ENCODE results near the gene EME2. TPM values are rescaled to one million over a fixed set of nuclear protein-coding genes. Genes with fewer than 3 reads are reported as not detected.

Gene EME2
- total and polyA plus RNA-seq, 2 donors, result 6.3 to 8.1 TPM

- 93% methylated on average over 16 of the region's 16 CpGs for WGBS
- Histone ChIP-seq H3K27ac (ENCODE audit: low read depth) (no peak overlapping the region), H3K4me1 (ENCODE audit: insufficient read depth) (no peaks in the 10 kb centered on the region), H3K36me3 (ENCODE audit: insufficient read depth) (no peaks in the 10 kb centered on the region), H3K4me3 (ENCODE audit: low read depth, low read length) (no peak overlapping the region)
- DNase-seq (ENCODE audit: extremely low spot score), result no peak
These were observed 37.9 kb downstream of the EME2 start for GRCh38 chr16:1810536-1810935.

GRCh38 chr16:1812732-1813163 is 40.1 kb downstream of the EME2 start:
- H3K27ac ChIP-seq (ENCODE audit: low read depth), result no peak overlapping the region
- no peaks in the 10 kb centered on the region for H3K4me1 ChIP-seq (ENCODE audit: insufficient read depth)
- peak; percentile 25 for DNase-seq (ENCODE audit: extremely low spot score)
- no peak overlapping the region for H3K4me3 ChIP-seq (ENCODE audit: low read depth, low read length)
- WGBS, result 12% methylated on average over 17 of the region's 17 CpGs
- peaks cover 6% of the 10 kb centered on the region for H3K36me3 ChIP-seq (ENCODE audit: insufficient read depth)

GRCh38 chr16:1815461-1815860 is 42.9 kb downstream of the EME2 start:
- WGBS, result 91% methylated on average over 11 of the region's 11 CpGs
- Histone ChIP-seq H3K27ac (ENCODE audit: low read depth) (no peak overlapping the region), H3K4me3 (ENCODE audit: low read depth, low read length) (no peak overlapping the region), H3K4me1 (ENCODE audit: insufficient read depth) (no peaks in the 10 kb centered on the region), H3K36me3 (ENCODE audit: insufficient read depth) (peaks cover 8% of the 10 kb centered on the region)
- no peak for DNase-seq (ENCODE audit: extremely low spot score)

- 95% methylated on average over 40 of the region's 40 CpGs for WGBS
- H3K4me1 ChIP-seq (ENCODE audit: insufficient read depth), result no peaks in the 10 kb centered on the region
- DNase-seq (ENCODE audit: extremely low spot score), result no peak
These were observed 44.0 kb downstream of the EME2 start for GRCh38 chr16:1816396-1817275.

GRCh38 chr16:1817276-1817589 is 44.6 kb downstream of the EME2 start:
- WGBS, result 95% methylated on average over 9 of the region's 9 CpGs
- no peak for DNase-seq (ENCODE audit: extremely low spot score)
- no peak overlapping the region for H3K27ac ChIP-seq (ENCODE audit: low read depth)
- no peaks in the 10 kb centered on the region for H3K4me1 ChIP-seq (ENCODE audit: insufficient read depth)
- no peak overlapping the region for H3K4me3 ChIP-seq (ENCODE audit: low read depth, low read length)
- H3K36me3 ChIP-seq (ENCODE audit: insufficient read depth), result peaks cover 8% of the 10 kb centered on the region

More at GRCh38 chr16:1816396-1817275, 44.0 kb downstream of the EME2 start:
- no peak overlapping the region for H3K4me3 ChIP-seq (ENCODE audit: low read depth, low read length)
- H3K36me3 ChIP-seq (ENCODE audit: insufficient read depth), result peaks cover 8% of the 10 kb centered on the region
- no peak overlapping the region for H3K27ac ChIP-seq (ENCODE audit: low read depth)

GRCh38 chr16:1817716-1818115 is 45.1 kb downstream of the EME2 start:
- DNase-seq (ENCODE audit: extremely low spot score), result no peak
- Histone ChIP-seq H3K4me3 (ENCODE audit: low read depth, low read length) (no peak overlapping the region), H3K36me3 (ENCODE audit: insufficient read depth) (peaks cover 8% of the 10 kb centered on the region), H3K27ac (ENCODE audit: low read depth) (no peak overlapping the region), H3K4me1 (ENCODE audit: insufficient read depth) (no peaks in the 10 kb centered on the region)
- WGBS, result 92% methylated on average over 17 of the region's 17 CpGs

GRCh38 chr16:1818204-1818872 is 45.7 kb downstream of the EME2 start:
- no peak for DNase-seq (ENCODE audit: extremely low spot score)
- Histone ChIP-seq H3K4me3 (ENCODE audit: low read depth, low read length) (no peak overlapping the region), H3K36me3 (ENCODE audit: insufficient read depth) (peaks cover 8% of the 10 kb centered on the region), H3K27ac (ENCODE audit: low read depth) (no peak overlapping the region), H3K4me1 (ENCODE audit: insufficient read depth) (no peaks in the 10 kb centered on the region)
- WGBS, result 95% methylated on average over 27 of the region's 27 CpGs

- Histone ChIP-seq H3K36me3 (ENCODE audit: insufficient read depth) (peaks cover 8% of the 10 kb centered on the region), H3K4me3 (ENCODE audit: low read depth, low read length) (no peak overlapping the region), H3K4me1 (ENCODE audit: insufficient read depth) (no peaks in the 10 kb centered on the region), H3K27ac (ENCODE audit: low read depth) (no peak overlapping the region)
- DNase-seq (ENCODE audit: extremely low spot score), result no peak
- 96% methylated on average over 35 of the region's 35 CpGs for whole genome bisulfite sequencing
These were observed 46.4 kb downstream of the EME2 start for GRCh38 chr16:1818873-1819525.

GRCh38 chr16:1819611-1820010 is 47.0 kb downstream of the EME2 start:
- Histone ChIP-seq H3K4me1 (ENCODE audit: insufficient read depth) (no peaks in the 10 kb centered on the region), H3K4me3 (ENCODE audit: low read depth, low read length) (no peak overlapping the region), H3K36me3 (ENCODE audit: insufficient read depth) (peaks cover 8% of the 10 kb centered on the region), H3K27ac (ENCODE audit: low read depth) (no peak overlapping the region)
- WGBS, result 95% methylated on average over 15 of the region's 15 CpGs
- DNase-seq (ENCODE audit: extremely low spot score), result no peak

GRCh38 chr16:1820096-1820945 is 47.7 kb downstream of the EME2 start:
- Histone ChIP-seq H3K4me1 (ENCODE audit: insufficient read depth) (no peaks in the 10 kb centered on the region), H3K4me3 (ENCODE audit: low read depth, low read length) (no peak overlapping the region), H3K36me3 (ENCODE audit: insufficient read depth) (peaks cover 8% of the 10 kb centered on the region), H3K27ac (ENCODE audit: low read depth) (no peak overlapping the region)
- no peak for DNase-seq (ENCODE audit: extremely low spot score)
- 91% methylated on average over 25 of the region's 25 CpGs for WGBS

- Histone ChIP-seq H3K4me3 (ENCODE audit: low read depth, low read length) (no peak overlapping the region), H3K4me1 (ENCODE audit: insufficient read depth) (no peaks in the 10 kb centered on the region), H3K36me3 (ENCODE audit: insufficient read depth) (peaks cover 8% of the 10 kb centered on the region), H3K27ac (ENCODE audit: low read depth) (no peak overlapping the region)
- no peak for DNase-seq (ENCODE audit: extremely low spot score)
- WGBS, result 89% methylated on average over 12 of the region's 12 CpGs
These were observed 48.3 kb downstream of the EME2 start for GRCh38 chr16:1820946-1821290.

- Histone ChIP-seq H3K27ac (ENCODE audit: low read depth) (no peak overlapping the region), H3K36me3 (ENCODE audit: insufficient read depth) (peaks cover 2% of the 10 kb centered on the region), H3K4me1 (ENCODE audit: insufficient read depth) (no peaks in the 10 kb centered on the region), H3K4me3 (ENCODE audit: low read depth, low read length) (no peak overlapping the region)
- 93% methylated on average over 24 of the region's 24 CpGs for WGBS
- no peak for DNase-seq (ENCODE audit: extremely low spot score)
These were observed 49.4 kb downstream of the EME2 start for GRCh38 chr16:1821861-1822611.

GRCh38 chr16:1822801-1823200 is 50.2 kb downstream of the EME2 start:
- no peak for DNase-seq (ENCODE audit: extremely low spot score)
- 94% methylated on average over 16 of the region's 16 CpGs for WGBS
- H3K4me1 ChIP-seq (ENCODE audit: insufficient read depth), result no peaks in the 10 kb centered on the region
- peaks cover 2% of the 10 kb centered on the region for H3K36me3 ChIP-seq (ENCODE audit: insufficient read depth)
- H3K4me3 ChIP-seq (ENCODE audit: low read depth, low read length), result no peak overlapping the region
- no peak overlapping the region for H3K27ac ChIP-seq (ENCODE audit: low read depth)

Data from urinary bladder (tissue), 4 donors.